ENCODE results near the gene NCOR2.

The NCOR2 gene

DNA sequence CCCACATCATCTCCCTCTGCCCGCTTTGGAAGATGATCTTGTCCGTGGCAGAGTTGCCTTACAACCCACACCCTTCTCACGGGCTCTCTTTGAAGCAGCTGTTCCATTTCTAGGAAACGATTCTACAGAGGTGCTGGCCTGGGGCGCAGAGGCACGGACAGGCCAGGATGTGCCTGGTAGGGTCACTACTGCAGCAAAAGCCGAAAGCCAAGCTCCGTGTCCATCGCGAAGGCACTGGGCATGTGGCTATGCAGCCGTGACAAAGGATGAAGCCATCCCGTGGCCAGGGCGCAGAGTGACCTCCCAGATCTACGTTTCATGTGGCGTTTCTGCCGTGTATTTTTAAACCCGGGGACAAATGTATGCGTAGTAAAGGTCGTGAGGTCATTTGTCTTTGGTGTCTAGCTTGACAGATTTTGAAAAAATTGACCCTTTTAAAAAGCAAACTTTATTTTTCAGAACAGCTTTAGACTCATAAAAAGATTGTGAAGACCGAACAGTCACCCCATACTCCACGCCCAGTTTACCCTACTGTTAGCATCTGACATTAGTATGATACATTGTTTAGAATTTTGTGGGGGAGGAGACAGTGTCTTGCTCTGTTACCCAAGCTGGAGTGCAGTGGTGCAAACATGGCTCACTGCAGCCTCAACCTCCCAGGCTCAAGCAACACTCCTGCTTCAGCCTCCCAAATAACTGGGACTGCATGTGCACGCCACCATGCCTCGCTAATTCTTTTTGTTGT, 40.4 kb upstream of the NCOR2 start:
- Histone ChIP-seq H3K4me1 (ENCODE audit: control insufficient read depth, insufficient read depth, low read length) (peaks cover 23% of the 10 kb centered on the region), H3K9ac (ENCODE audit: low read length) (no peak overlapping the region), H3K27ac (ENCODE audit: low read depth, low read length) (peak overlapping the region; percentile 3), H3K36me3 (ENCODE audit: control insufficient read depth, insufficient read depth, low read length) (no peaks in the 10 kb centered on the region), H3K4me3 (ENCODE audit: low read length) (no peak overlapping the region), H3K27me3 (ENCODE audit: control insufficient read depth, insufficient read depth, low read length) (no peaks in the 10 kb centered on the region)

DNA sequence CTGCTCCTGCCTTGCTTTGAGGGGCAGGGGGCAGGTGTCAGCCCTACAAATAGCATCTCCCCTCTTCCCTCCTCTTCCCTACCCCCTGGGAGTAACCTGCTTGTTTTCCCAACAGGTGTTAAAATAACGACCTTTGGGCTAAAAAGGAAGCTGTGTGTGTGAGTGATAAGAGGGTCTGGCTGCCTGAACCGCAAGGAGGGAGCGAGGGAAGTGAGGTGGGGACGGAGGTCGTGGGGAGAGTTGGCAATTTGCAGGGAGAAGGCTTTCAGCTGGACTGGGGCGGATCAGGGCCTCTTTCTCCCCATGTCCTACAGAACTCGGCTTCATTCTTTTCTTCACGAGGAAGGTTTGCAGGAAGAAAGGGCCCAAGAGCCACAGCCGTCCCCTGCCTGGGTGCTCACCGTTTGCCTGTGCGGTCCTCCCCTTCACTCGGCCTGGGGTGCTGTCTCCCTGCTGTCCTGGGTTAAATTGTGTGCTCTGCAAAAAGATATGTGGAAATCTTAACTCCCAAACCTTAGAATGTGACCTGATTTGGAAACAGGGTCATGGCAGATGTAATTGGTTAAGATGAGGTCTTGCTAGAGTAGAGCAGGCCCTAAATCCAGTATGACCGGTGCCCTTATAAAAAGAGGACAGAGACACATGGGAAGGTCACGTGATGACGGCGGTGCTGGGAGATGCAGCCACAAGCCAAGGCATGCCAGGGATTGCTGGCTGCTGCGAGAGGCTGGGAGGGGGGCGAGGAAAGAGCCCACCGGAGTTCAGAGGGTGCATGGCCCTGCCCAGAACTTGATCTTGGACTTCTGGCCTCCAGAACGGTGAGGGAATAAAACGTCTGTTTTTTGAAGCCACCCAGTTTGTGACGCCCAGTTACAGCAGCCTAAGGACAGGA, 38.7 kb upstream of the NCOR2 start:
- Histone ChIP-seq H3K4me3 (ENCODE audit: low read length) (no peak overlapping the region), H3K4me1 (ENCODE audit: control insufficient read depth, insufficient read depth, low read length) (peaks cover 23% of the 10 kb centered on the region), H3K9ac (ENCODE audit: low read length) (no peak overlapping the region), H3K36me3 (ENCODE audit: control insufficient read depth, insufficient read depth, low read length) (no peaks in the 10 kb centered on the region), H3K27ac (ENCODE audit: low read depth, low read length) (no peak overlapping the region), H3K27me3 (ENCODE audit: control insufficient read depth, insufficient read depth, low read length) (no peaks in the 10 kb centered on the region)

DNA sequence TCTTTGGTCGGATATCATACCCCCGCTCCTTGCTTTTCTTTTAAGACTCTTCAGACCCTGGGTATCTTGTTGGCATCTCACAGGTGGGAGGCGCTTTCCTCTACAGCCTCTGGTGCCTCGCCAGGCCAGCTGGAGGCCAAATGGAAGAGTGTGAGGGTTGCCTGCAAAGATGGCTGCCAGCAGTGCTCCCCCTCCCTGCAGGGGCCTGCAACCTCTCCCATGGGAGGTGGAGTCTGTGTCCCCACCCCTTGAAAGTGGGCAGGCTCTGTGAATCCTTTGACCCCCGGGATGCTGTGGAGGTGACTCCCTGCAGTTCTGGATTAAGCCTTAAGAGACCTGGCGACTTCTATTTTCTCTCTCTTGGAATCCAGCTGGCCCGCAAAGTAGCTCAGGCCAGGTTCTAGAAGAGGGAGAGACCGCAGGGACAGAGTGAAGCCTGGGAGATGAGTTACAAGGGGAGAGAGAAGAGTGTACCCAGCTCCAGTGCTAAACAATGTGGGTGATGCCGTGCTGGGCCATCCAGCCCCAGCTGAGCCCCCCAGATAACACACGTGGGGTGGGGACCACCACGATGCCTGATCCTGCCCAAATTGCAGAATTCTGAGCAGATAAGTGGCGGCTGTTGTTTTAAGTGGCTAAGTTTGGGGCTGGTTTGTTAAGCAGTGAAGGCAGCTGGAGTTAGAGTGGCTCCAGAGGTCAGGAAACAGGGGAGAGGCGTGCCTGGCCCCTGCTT, 37.9 kb upstream of the NCOR2 start:
- Histone ChIP-seq H3K36me3 (ENCODE audit: control insufficient read depth, insufficient read depth, low read length) (no peaks in the 10 kb centered on the region), H3K27ac (ENCODE audit: low read depth, low read length) (no peak overlapping the region), H3K27me3 (ENCODE audit: control insufficient read depth, insufficient read depth, low read length) (no peaks in the 10 kb centered on the region), H3K4me1 (ENCODE audit: control insufficient read depth, insufficient read depth, low read length) (peaks cover 23% of the 10 kb centered on the region), H3K9ac (ENCODE audit: low read length) (no peak overlapping the region), H3K4me3 (ENCODE audit: low read length) (no peak overlapping the region)

DNA sequence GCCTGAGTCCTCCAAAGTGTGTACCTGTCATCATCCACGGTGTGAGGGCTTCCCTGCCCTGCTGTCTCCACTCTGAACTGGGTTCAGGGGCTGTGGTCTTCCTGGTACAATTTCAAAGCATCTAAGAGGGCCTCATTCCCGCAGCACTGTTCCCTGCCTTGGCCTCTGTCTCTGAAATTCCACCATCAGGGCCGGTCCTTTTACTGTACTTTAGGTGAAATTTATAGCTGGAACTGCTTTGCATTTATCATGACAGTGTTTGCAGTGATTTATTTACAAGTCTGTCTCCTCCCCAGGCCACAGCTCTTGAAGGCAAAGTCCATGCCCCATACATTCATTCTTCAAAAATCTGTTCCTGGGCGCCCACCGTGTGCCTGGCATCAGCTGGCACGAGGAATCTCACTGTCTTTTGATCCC, 36.9 kb upstream of the NCOR2 start:
- H3K9ac ChIP-seq (ENCODE audit: low read length), result no peak overlapping the region
- H3K4me3 ChIP-seq (ENCODE audit: low read length), result no peak overlapping the region
- peaks cover 20% of the 10 kb centered on the region for H3K4me1 ChIP-seq (ENCODE audit: control insufficient read depth, insufficient read depth, low read length)
- no peaks in the 10 kb centered on the region for H3K36me3 ChIP-seq (ENCODE audit: control insufficient read depth, insufficient read depth, low read length)
- H3K27ac ChIP-seq (ENCODE audit: low read depth, low read length), result peak overlapping the region; percentile 71
- no peaks in the 10 kb centered on the region for H3K27me3 ChIP-seq (ENCODE audit: control insufficient read depth, insufficient read depth, low read length)

DNA sequence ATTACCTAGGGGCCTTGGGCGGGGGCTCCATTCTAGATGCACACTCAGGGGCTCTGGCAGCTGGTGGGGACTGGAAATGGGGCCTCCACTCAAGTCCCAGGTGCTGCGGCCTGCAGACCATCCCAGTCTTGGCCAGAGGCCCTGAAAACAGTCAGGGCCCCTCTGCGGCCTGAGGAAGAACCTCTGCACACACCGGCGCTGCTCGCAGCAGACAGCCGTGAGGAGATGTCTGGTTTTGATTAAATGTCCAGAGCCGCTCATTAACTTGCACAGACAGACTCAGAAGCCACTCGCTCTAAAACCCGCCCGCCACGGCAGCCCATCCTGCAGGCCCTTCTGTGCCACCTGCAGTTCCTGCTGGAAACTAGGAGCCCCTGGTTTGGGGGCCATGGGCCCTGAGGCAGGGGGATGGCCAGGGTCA, 36.4 kb upstream of the NCOR2 start:
- no peak overlapping the region for H3K9ac ChIP-seq (ENCODE audit: low read length)
- peak overlapping the region; percentile 71 for H3K27ac ChIP-seq (ENCODE audit: low read depth, low read length)

DNA sequence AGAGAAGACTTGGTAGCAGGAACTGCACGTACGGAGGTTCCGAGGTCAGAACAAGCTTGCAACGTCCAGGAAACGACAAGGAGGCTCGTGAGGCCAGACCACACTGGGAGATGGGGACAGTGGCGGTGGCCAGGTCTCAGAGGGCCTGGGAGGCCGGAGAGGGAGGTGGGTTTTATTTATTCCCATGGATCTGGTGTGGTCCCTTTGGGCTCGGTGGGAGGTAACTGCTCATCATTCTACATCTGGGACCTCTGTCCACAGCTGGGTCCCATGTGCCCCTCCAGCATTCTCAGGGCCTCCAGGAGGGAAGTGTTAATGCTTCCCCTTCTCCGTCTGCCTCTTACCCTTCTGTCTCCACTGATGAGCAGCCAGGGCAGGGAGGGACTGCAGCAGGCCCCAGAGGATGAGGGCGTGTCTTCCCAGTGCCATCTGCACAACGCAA, 35.7 kb upstream of the NCOR2 start:
- peak overlapping the region; percentile 71 for H3K27ac ChIP-seq (ENCODE audit: low read depth, low read length)
- H3K9ac ChIP-seq (ENCODE audit: low read length), result no peak overlapping the region
- H3K4me3 ChIP-seq (ENCODE audit: low read length), result no peak overlapping the region
- no peaks in the 10 kb centered on the region for H3K27me3 ChIP-seq (ENCODE audit: control insufficient read depth, insufficient read depth, low read length)
- H3K36me3 ChIP-seq (ENCODE audit: control insufficient read depth, insufficient read depth, low read length), result no peaks in the 10 kb centered on the region
- peaks cover 15% of the 10 kb centered on the region for H3K4me1 ChIP-seq (ENCODE audit: control insufficient read depth, insufficient read depth, low read length)

More for the DNA sequence above, 36.4 kb upstream of the NCOR2 start:
- Histone ChIP-seq H3K36me3 (ENCODE audit: control insufficient read depth, insufficient read depth, low read length) (no peaks in the 10 kb centered on the region), H3K4me1 (ENCODE audit: control insufficient read depth, insufficient read depth, low read length) (peaks cover 16% of the 10 kb centered on the region), H3K4me3 (ENCODE audit: low read length) (no peak overlapping the region), H3K27me3 (ENCODE audit: control insufficient read depth, insufficient read depth, low read length) (no peaks in the 10 kb centered on the region)

DNA sequence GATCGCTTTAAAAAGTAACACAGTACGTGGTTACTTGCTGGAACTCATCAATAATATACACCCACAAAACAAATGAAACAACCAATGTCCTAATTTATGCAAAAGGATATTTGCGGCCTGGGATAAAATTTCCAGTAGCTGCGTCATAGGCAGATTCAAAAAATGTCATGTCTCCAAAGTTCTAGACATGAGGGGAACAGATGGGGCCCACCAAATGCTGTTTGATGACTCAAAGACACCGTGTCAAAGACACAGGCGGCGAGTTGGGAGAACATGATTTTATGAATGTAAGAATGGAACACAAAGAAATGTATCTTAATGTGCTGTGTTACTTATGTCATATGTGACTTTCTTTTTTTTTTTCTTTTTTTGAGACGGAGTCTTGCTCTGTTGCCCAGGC, 34.3 kb upstream of the NCOR2 start:
- no peaks in the 10 kb centered on the region for H3K36me3 ChIP-seq (ENCODE audit: control insufficient read depth, insufficient read depth, low read length)
- no peaks in the 10 kb centered on the region for H3K27me3 ChIP-seq (ENCODE audit: control insufficient read depth, insufficient read depth, low read length)
- no peak overlapping the region for H3K9ac ChIP-seq (ENCODE audit: low read length)
- peaks cover 15% of the 10 kb centered on the region for H3K4me1 ChIP-seq (ENCODE audit: control insufficient read depth, insufficient read depth, low read length)
- H3K27ac ChIP-seq (ENCODE audit: low read depth, low read length), result no peak overlapping the region
- no peak overlapping the region for H3K4me3 ChIP-seq (ENCODE audit: low read length)

DNA sequence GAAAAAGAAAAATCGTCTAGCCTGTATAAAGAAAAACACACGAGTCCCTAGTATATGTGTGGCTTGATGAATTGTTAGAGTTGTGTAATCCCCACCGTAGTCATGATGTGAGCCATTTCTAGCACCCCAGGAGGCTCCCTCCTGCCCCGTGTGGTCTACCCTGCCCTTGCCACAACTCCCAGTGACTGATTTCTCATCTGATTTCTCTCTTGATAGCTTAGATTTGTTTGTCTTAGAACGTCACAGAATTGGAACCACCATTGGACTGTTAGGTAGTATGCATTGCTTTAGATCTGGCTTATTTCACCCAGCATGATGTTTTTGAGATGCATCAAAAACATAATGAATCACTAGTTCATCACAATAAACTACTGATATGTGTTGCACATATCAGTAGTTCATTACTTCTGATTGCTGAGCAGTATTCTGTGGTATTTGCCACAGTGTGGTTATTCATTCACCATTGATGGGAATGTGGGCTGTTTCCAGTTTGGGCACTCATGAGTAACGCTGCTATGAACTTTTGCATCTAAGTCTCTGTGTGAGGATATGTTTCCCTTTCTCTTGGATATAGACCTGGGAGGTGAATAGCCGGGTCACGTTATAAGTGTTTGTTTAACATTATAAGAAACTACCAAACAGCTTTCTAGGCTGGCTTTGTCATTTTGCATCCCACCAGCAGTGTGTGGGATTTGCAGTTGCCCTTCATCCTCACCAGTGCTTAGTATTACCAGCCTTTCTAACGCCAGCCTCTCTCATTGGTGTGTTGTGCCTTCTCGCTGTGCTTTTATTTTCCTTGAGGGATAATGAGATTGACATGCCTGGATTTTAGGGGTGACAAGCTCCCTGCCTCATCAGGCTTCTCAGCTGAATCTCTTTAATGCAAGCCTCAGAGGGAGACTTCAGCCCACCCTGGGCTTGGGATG, 31.9 kb upstream of the NCOR2 start:
- Histone ChIP-seq H3K4me3 (ENCODE audit: low read length) (no peak overlapping the region), H3K9ac (ENCODE audit: low read length) (no peak overlapping the region), H3K27ac (ENCODE audit: low read depth, low read length) (no peak overlapping the region), H3K4me1 (ENCODE audit: control insufficient read depth, insufficient read depth, low read length) (peaks cover 10% of the 10 kb centered on the region), H3K36me3 (ENCODE audit: control insufficient read depth, insufficient read depth, low read length) (no peaks in the 10 kb centered on the region), H3K27me3 (ENCODE audit: control insufficient read depth, insufficient read depth, low read length) (no peaks in the 10 kb centered on the region)

DNA sequence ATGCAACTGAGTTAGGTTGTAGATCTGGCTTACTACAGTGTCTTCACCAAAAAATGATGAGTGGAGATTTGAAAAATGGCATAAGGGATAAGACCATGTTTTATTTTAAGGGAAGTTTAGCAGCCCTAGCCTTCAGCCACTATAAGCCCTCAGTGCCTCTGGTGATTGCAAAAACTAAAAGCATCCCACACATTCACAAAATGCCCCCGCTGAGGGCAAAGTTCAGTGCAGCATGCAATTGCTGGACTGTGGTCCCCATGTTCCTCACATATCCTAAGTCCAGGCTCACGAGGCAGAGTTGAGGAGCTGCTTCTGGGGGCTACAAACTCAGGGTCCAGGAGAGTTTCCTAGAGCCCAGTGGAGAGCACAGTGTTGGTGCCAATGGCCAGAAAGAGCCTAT, 29.6 kb upstream of the NCOR2 start:
- H3K27ac ChIP-seq (ENCODE audit: low read depth, low read length), result no peak overlapping the region
- H3K4me1 ChIP-seq (ENCODE audit: control insufficient read depth, insufficient read depth, low read length), result no peaks in the 10 kb centered on the region
- H3K36me3 ChIP-seq (ENCODE audit: control insufficient read depth, insufficient read depth, low read length), result no peaks in the 10 kb centered on the region
- no peak overlapping the region for H3K4me3 ChIP-seq (ENCODE audit: low read length)
- H3K27me3 ChIP-seq (ENCODE audit: control insufficient read depth, insufficient read depth, low read length), result no peaks in the 10 kb centered on the region
- no peak overlapping the region for H3K9ac ChIP-seq (ENCODE audit: low read length)

DNA sequence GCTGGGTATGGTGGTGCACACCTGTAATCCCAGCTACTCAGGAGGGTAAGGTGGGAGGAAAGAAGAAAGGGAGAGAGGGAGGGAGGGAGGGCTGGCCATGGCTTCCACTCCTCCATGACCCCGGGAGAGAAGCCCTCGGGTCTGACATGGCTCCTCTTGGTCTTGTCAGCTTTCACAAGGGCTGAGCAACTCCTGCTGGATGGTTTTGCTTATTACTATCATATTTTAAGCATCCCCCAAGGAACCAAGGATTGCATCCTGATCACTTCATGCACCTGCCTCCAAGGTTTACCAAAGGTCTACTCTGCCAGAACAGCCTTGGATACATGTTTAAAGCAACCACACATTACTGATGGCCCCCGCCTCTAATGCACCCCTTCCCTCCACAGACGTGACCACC, 28.0 kb upstream of the NCOR2 start:
- no peak overlapping the region for H3K27ac ChIP-seq (ENCODE audit: low read depth, low read length)
- no peaks in the 10 kb centered on the region for H3K4me1 ChIP-seq (ENCODE audit: control insufficient read depth, insufficient read depth, low read length)
- H3K36me3 ChIP-seq (ENCODE audit: control insufficient read depth, insufficient read depth, low read length), result no peaks in the 10 kb centered on the region
- no peaks in the 10 kb centered on the region for H3K27me3 ChIP-seq (ENCODE audit: control insufficient read depth, insufficient read depth, low read length)
- H3K9ac ChIP-seq (ENCODE audit: low read length), result no peak overlapping the region
- H3K4me3 ChIP-seq (ENCODE audit: low read length), result no peak overlapping the region

DNA sequence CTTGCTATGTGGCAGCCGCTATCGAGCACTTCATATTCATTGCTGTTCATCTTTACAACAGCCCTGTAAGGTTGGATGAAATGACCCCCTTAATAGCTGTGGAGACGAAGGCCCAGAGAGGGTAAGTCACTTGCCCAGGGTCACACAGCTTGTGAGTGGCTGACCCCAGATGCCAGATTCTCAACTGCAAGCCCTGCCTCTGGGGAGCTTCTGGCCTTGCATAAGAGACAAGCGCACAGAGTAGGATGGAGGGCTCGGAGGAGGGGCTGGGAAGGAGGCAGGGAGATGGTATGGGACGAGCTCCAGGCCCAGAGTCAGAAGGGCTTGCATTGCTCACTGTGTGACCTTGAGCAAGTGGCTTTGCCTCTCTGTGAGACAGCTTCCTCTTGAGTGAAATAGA, 27.4 kb upstream of the NCOR2 start:
- H3K4me3 ChIP-seq (ENCODE audit: low read length), result no peak overlapping the region
- H3K36me3 ChIP-seq (ENCODE audit: control insufficient read depth, insufficient read depth, low read length), result no peaks in the 10 kb centered on the region
- no peak overlapping the region for H3K9ac ChIP-seq (ENCODE audit: low read length)
- no peaks in the 10 kb centered on the region for H3K4me1 ChIP-seq (ENCODE audit: control insufficient read depth, insufficient read depth, low read length)
- H3K27ac ChIP-seq (ENCODE audit: low read depth, low read length), result no peak overlapping the region
- H3K27me3 ChIP-seq (ENCODE audit: control insufficient read depth, insufficient read depth, low read length), result no peaks in the 10 kb centered on the region
